Measurements from ENCODE around the gene RAD51D.
"Not testable (repeated sequence)": the region's sequence is repeated elsewhere in the genome, so short reads cannot be mapped to it uniquely, and the experiment has no call there.

Gene RAD51D

GRCh38 chr17:35064516-35065215 is 55.0 kb downstream of the RAD51D start:
- DNase-seq, result no peak

GRCh38 chr17:35063514-35064223 is 56.0 kb downstream of the RAD51D start, which contains the start of gene RFFL:
RFFL (minus strand) TSS chr17:35063707; CDS start chr17:35026553, 37,154 bp downstream.
- DNase-seq, result peak; percentile 98

- DNase-seq, result no peak
Observed at GRCh38 chr17:35062308-35062707, 57.4 kb downstream of the RAD51D start.

GRCh38 chr17:35057332-35057915 is 62.2 kb downstream of the RAD51D start:
- DNase-seq, result peak; percentile 67

GRCh38 chr17:35056013-35056412 is 63.6 kb downstream of the RAD51D start:
- no peak for DNase-seq

- DNase-seq, result no peak
Observed at GRCh38 chr17:35053204-35053603, 66.5 kb downstream of the RAD51D start.

GRCh38 chr17:35052780-35053179 is 66.9 kb downstream of the RAD51D start:
- no peak for DNase-seq

- DNase-seq, result no peak
Observed at GRCh38 chr17:35052241-35052610, 67.4 kb downstream of the RAD51D start.

- DNase-seq, result no peak
Observed at GRCh38 chr17:35051579-35052240, 68.0 kb downstream of the RAD51D start.

- DNase-seq, result no peak
Observed at GRCh38 chr17:35051183-35051578, 68.5 kb downstream of the RAD51D start.

GRCh38 chr17:35050170-35050569 is 69.5 kb downstream of the RAD51D start:
- no peak for DNase-seq

- no peak for DNase-seq
Observed at GRCh38 chr17:35048685-35049379, 70.8 kb downstream of the RAD51D start.

- peak; percentile 22 for DNase-seq
Observed at GRCh38 chr17:35046740-35047283, 72.8 kb downstream of the RAD51D start.

- DNase-seq, result no peak
Observed at GRCh38 chr17:35046245-35046644, 73.4 kb downstream of the RAD51D start.

- not testable (repeated sequence) for DNase-seq
Observed at GRCh38 chr17:35045458-35045979, 74.1 kb downstream of the RAD51D start.

- no peak for DNase-seq
Observed at GRCh38 chr17:35044181-35044580, 75.5 kb downstream of the RAD51D start.
